Measurements from ENCODE around the gene CTRL. TPM values are rescaled to one million over a fixed set of nuclear protein-coding genes. Genes with fewer than 3 reads are reported as not detected.
A peak's percentile ranks its signal among the peaks of the same experiment; 100 is the strongest.

Gene CTRL
- polyA plus RNA-seq, 1 of the 3 experiments (the other 2 are of a cell fraction): 1.9 TPM

DNA sequence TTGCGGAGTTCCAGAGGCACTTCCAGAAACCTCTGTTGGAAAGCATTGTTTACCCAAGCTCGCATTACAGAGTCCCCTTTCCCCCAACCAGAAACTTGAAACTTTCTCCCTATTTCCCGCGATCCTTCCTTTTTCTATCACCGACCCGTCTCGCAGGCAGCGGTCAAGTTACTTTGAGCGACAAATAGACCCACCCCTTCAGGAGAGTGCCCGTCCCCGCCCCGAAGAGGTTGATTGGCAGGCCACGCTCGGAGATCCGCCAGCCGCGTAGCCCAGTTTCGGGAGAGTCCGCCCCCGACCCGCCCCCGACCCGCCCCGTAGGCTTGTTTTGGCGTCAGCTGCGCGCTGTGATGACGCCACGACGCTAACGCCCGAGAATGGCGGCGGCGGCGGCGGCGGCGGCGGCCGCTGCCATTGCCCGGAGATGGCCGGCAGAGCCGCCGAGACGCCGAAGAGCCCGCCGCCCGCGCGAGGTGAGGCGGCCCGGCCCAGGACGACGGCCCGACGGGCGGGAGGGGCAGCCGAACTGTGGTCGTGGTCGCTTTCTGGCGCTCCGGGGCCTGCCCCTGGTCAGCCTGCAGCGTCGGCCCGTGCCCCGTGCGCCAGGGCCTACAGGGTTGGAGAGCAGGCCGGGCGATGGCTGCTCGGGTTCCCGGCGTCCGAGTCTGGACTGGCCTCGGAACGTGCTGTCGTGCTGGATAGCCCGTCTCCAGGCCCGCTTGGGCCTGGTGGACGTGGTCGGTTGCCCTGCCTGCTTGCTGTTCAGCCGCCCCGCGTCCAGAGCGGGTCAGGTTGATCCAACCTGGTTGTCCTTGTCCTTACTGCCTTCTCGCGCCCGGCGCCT, 38.5 kb downstream of the CTRL start, which contains the start of gene PSKH1:
TSS of gene PSKH1 (plus strand) at position 356 of the 844 bp plus-strand sequence. CDS start 15,496 bp downstream, outside the sequence.
- Histone ChIP-seq H3K27me3 (ENCODE audit: insufficient read depth) (no peaks in the 10 kb centered on the region), H2AFZ (ENCODE audit: low read depth) (peak within 1 kb of the TSS; percentile 82), H3K79me2 (ENCODE audit: insufficient read depth) (peaks cover 49% of the 10 kb centered on the region), H3K36me3 (replicated peaks in 1 of 2; ENCODE audit: control insufficient read depth in 1 of 2, insufficient read depth in 2 of 2, low read length in 1 of 2) (no peaks in the 10 kb centered on the region), H3K9me3 (no peaks in the 10 kb centered on the region), H3K27ac (ENCODE audit: low read depth in 2 of 2, low read length in 1 of 2) (peak within 1 kb of the TSS; percentile 68 to 69), H3K9me2 (no peaks in the 10 kb centered on the region), H3F3A (replicated peaks; ENCODE audit: insufficient read depth) (no peaks in the 10 kb centered on the region), H3K4me3 (ENCODE audit: low read depth in 2 of 2, low read length in 1 of 2) (peak within 1 kb of the TSS; percentile 80 to 97), H3K4me2 (peak within 1 kb of the TSS; percentile 93), H3K4me1 (ENCODE audit: control insufficient read depth in 1 of 2, insufficient read depth in 2 of 2, low read depth in 1 of 2, low read length in 1 of 2) (peaks cover 10 to 11% of the 10 kb centered on the region in 2 experiments; a peak in 2 of 4 replicates), H3K9ac (peak within 1 kb of the TSS; percentile 99), H4K20me1 (ENCODE audit: insufficient read depth) (peaks cover 5% of the 10 kb centered on the region; the same call in 1 of the 2 replicates)
- WGBS (ENCODE audit: low lambda C conversion rate): 2% methylated on average over 21 of the region's 90 CpGs
- peak; percentile 77 for TF ChIP-seq CHD2 (IDR thresholded peaks at IDR 0.05; ENCODE audit: low read length, partially characterized antibody)
- peak; percentile 90 for TF ChIP-seq YY1 (IDR thresholded peaks at IDR 0.05; ENCODE audit: low read depth)
- TF ChIP-seq NRF1 (IDR thresholded peaks at IDR 0.05; ENCODE audit: low read depth, low read length): no peak
- no peak for TF ChIP-seq FOXM1 (IDR thresholded peaks at IDR 0.05; ENCODE audit: low read depth)
- TF ChIP-seq, protein P1, sequence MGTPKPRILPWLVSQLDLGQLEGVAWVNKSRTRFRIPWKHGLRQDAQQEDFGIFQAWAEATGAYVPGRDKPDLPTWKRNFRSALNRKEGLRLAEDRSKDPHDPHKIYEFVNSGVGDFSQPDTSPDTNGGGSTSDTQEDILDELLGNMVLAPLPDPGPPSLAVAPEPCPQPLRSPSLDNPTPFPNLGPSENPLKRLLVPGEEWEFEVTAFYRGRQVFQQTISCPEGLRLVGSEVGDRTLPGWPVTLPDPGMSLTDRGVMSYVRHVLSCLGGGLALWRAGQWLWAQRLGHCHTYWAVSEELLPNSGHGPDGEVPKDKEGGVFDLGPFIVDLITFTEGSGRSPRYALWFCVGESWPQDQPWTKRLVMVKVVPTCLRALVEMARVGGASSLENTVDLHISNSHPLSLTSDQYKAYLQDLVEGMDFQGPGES (IDR thresholded peaks at IDR 0.05; ENCODE audit: low read depth, low read length): no peak
- TF ChIP-seq RFX5 (IDR thresholded peaks at IDR 0.05; ENCODE audit: low read length): no peak
- no peak for TF ChIP-seq RAD21 (IDR thresholded peaks at IDR 0.05; ENCODE audit: low read length)
- peak; percentile 55; the same call in 1 of the 2 replicates for TF ChIP-seq MXI1 (IDR thresholded peaks at IDR 0.05; ENCODE audit: low read depth, low read length)
- TF ChIP-seq TAF1 (IDR thresholded peaks at IDR 0.05; ENCODE audit: borderline replicate concordance, low read depth, low read length): peak; percentile 67
- peak; percentile 8; the same call in 1 of the 2 replicates for TF ChIP-seq SIN3A (IDR thresholded peaks at IDR 0.05; ENCODE audit: borderline replicate concordance, low read depth, low read length)
- TF ChIP-seq FOXJ3 (CRISPR knock-in tag; IDR thresholded peaks at IDR 0.05): no peak
- TF ChIP-seq, protein P2, sequence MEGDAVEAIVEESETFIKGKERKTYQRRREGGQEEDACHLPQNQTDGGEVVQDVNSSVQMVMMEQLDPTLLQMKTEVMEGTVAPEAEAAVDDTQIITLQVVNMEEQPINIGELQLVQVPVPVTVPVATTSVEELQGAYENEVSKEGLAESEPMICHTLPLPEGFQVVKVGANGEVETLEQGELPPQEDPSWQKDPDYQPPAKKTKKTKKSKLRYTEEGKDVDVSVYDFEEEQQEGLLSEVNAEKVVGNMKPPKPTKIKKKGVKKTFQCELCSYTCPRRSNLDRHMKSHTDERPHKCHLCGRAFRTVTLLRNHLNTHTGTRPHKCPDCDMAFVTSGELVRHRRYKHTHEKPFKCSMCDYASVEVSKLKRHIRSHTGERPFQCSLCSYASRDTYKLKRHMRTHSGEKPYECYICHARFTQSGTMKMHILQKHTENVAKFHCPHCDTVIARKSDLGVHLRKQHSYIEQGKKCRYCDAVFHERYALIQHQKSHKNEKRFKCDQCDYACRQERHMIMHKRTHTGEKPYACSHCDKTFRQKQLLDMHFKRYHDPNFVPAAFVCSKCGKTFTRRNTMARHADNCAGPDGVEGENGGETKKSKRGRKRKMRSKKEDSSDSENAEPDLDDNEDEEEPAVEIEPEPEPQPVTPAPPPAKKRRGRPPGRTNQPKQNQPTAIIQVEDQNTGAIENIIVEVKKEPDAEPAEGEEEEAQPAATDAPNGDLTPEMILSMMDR (IDR thresholded peaks at IDR 0.05): no peak
- peak; percentile 62 for TF ChIP-seq POLR2AphosphoS5 (IDR thresholded peaks at IDR 0.05; ENCODE audit: low read depth, low read length)
- peak in 1 of 2 experiments; percentile 53; a peak in 1 of 4 replicates for TF ChIP-seq EP300 (IDR thresholded peaks at IDR 0.05; ENCODE audit: borderline replicate concordance in 1 of 2, low read depth in 1 of 2, low read length in 1 of 2)
- TF ChIP-seq, protein P3, sequence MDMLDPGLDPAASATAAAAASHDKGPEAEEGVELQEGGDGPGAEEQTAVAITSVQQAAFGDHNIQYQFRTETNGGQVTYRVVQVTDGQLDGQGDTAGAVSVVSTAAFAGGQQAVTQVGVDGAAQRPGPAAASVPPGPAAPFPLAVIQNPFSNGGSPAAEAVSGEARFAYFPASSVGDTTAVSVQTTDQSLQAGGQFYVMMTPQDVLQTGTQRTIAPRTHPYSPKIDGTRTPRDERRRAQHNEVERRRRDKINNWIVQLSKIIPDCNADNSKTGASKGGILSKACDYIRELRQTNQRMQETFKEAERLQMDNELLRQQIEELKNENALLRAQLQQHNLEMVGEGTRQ (IDR thresholded peaks at IDR 0.05; ENCODE audit: borderline replicate concordance, low read depth, low read length): no peak
- TF ChIP-seq, protein P4, sequence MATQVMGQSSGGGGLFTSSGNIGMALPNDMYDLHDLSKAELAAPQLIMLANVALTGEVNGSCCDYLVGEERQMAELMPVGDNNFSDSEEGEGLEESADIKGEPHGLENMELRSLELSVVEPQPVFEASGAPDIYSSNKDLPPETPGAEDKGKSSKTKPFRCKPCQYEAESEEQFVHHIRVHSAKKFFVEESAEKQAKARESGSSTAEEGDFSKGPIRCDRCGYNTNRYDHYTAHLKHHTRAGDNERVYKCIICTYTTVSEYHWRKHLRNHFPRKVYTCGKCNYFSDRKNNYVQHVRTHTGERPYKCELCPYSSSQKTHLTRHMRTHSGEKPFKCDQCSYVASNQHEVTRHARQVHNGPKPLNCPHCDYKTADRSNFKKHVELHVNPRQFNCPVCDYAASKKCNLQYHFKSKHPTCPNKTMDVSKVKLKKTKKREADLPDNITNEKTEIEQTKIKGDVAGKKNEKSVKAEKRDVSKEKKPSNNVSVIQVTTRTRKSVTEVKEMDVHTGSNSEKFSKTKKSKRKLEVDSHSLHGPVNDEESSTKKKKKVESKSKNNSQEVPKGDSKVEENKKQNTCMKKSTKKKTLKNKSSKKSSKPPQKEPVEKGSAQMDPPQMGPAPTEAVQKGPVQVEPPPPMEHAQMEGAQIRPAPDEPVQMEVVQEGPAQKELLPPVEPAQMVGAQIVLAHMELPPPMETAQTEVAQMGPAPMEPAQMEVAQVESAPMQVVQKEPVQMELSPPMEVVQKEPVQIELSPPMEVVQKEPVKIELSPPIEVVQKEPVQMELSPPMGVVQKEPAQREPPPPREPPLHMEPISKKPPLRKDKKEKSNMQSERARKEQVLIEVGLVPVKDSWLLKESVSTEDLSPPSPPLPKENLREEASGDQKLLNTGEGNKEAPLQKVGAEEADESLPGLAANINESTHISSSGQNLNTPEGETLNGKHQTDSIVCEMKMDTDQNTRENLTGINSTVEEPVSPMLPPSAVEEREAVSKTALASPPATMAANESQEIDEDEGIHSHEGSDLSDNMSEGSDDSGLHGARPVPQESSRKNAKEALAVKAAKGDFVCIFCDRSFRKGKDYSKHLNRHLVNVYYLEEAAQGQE (IDR thresholded peaks at IDR 0.05; ENCODE audit: low read depth, low read length): no peak
- TF ChIP-seq, protein P5, sequence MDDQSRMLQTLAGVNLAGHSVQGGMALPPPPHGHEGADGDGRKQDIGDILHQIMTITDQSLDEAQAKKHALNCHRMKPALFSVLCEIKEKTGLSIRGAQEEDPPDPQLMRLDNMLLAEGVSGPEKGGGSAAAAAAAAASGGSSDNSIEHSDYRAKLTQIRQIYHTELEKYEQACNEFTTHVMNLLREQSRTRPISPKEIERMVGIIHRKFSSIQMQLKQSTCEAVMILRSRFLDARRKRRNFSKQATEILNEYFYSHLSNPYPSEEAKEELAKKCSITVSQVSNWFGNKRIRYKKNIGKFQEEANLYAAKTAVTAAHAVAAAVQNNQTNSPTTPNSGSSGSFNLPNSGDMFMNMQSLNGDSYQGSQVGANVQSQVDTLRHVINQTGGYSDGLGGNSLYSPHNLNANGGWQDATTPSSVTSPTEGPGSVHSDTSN (IDR thresholded peaks at IDR 0.05): peak; percentile 99
- TF ChIP-seq, protein P6, sequence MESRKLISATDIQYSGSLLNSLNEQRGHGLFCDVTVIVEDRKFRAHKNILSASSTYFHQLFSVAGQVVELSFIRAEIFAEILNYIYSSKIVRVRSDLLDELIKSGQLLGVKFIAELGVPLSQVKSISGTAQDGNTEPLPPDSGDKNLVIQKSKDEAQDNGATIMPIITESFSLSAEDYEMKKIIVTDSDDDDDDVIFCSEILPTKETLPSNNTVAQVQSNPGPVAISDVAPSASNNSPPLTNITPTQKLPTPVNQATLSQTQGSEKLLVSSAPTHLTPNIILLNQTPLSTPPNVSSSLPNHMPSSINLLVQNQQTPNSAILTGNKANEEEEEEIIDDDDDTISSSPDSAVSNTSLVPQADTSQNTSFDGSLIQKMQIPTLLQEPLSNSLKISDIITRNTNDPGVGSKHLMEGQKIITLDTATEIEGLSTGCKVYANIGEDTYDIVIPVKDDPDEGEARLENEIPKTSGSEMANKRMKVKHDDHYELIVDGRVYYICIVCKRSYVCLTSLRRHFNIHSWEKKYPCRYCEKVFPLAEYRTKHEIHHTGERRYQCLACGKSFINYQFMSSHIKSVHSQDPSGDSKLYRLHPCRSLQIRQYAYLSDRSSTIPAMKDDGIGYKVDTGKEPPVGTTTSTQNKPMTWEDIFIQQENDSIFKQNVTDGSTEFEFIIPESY (IDR thresholded peaks at IDR 0.05; ENCODE audit: borderline replicate concordance, low read depth): peak; percentile 72; the same call in 1 of the 2 replicates
- DNase-seq: peak; percentile 100
- CTCF ChIA-PET: interaction anchor here (0.9 to 22.4 kb wide), 10 partner anchors 9 to 148 kb away, joined by 3 to 564 read pairs (median 4); partner anchors contain the start of genes CTRL, LCAT, NRN1L and NUTF2
- POLR2A ChIA-PET: interaction anchor here (1.0 kb wide), 1 partner anchor 11 kb away, joined by 3 read pairs; no protein-coding TSS in a partner anchor

Data from SK-N-SH (cell line).